ENCODE measurements around the gene C11orf24. TPM values are rescaled to one million over a fixed set of nuclear protein-coding genes. Genes with fewer than 3 reads are reported as not detected.
A peak's percentile ranks its signal among the peaks of the same experiment; 100 is the strongest.

The C11orf24 gene
- polyA plus RNA-seq, 3 donors: 9.5 to 21.8 (median 12.6) TPM

DNA sequence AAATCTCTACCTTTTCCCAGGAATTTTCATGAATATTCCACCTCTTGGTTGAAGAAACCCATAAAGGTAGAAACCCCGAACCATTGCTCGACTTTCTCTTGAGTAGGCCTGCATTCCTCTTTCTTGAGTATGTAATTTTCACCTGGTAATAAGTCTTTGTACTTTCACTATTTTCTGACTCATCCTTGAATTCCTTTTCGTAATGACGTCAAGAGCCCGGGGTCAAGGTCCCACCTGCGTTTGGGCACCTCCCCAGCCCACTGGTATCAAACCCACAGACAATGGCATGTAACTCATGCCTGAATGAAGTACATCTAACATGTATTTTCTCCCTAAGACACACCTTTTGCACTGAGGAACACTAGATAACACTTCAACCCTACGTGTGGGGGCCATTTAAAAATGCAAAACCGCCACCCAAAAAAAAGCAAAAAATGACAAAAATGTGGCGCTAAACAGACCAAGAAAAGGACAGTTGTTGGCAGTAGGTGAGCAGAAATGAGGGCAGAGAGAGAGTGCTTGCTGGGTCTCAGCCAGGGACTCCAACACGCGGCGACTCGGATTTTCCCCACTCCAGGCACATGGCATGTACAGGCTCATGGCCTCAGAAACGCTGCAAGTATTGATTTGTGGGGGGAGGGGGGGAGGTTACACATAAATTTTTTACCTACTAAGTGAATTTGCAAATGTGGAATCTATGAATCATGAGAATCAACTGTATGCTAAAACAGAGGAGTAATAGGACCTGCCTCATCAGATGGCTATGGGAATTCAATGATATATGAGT, 4.1 kb upstream of the C11orf24 start:
- no peaks in the 10 kb centered on the region for H3K36me3 Mint-ChIP-seq
- Histone ChIP-seq H3K9ac (ENCODE audit: insufficient read depth, low read length, poor library complexity, severe bottlenecking) (no peak overlapping the region), H3K4me2 (replicated peaks; ENCODE audit: extremely low read depth, low read length, poor library complexity, severe bottlenecking) (no peak overlapping the region), H3K27me3 (ENCODE audit: control insufficient read depth in 2 of 2, insufficient read depth in 2 of 2, low read length in 2 of 2) (no peaks in the 10 kb centered on the region), H3K4me3 (replicated peaks in 1 of 3; ENCODE audit: low read depth in 2 of 3, low read length in 3 of 3) (no peak overlapping the region), H2AFZ (ENCODE audit: insufficient read depth, low read depth, low read length, poor library complexity, severe bottlenecking) (no peak overlapping the region), H3K36me3 (replicated peaks in 1 of 2; ENCODE audit: control insufficient read depth in 1 of 2, insufficient read depth in 2 of 2, low read length in 2 of 2) (no peaks in the 10 kb centered on the region), H3K79me2 (ENCODE audit: insufficient read depth, low read length) (peaks cover 14% of the 10 kb centered on the region), H3K9me3 (replicated peaks in 1 of 2; ENCODE audit: control insufficient read depth in 1 of 2, insufficient read depth in 1 of 2, low read length in 2 of 2) (no peaks in the 10 kb centered on the region), H4K20me1 (ENCODE audit: insufficient read depth, low read length) (no peaks in the 10 kb centered on the region), H3K4me1 (ENCODE audit: control insufficient read depth in 1 of 2, insufficient read depth in 2 of 2, low read length in 2 of 2) (peaks cover 27 to 35% of the 10 kb centered on the region in 2 donors), H3K27ac (ENCODE audit: low read depth in 1 of 2, low read length in 2 of 2) (no peak overlapping the region)
- 96% methylated on average over 5 of the region's 14 CpGs for WGBS (ENCODE audit: insufficient coverage)
- no peak overlapping the region for H3K27ac Mint-ChIP-seq
- intact Hi-C loops (cut with micrococcal nuclease): no loop called here
- DNase-seq: no peak
- H3K4me3 Mint-ChIP-seq: peak overlapping the region in 1 of 2 donors; percentile 46
- H3K27me3 Mint-ChIP-seq (ENCODE audit: low read depth in 3 of 3): peaks cover 0 to 7% (median 0%) of the 10 kb centered on the region in 3 donors
- H3K9me3 Mint-ChIP-seq: peaks cover 0 to 1% (median 0%) of the 10 kb centered on the region in 7 donors
- TF ChIP-seq, protein P1, sequence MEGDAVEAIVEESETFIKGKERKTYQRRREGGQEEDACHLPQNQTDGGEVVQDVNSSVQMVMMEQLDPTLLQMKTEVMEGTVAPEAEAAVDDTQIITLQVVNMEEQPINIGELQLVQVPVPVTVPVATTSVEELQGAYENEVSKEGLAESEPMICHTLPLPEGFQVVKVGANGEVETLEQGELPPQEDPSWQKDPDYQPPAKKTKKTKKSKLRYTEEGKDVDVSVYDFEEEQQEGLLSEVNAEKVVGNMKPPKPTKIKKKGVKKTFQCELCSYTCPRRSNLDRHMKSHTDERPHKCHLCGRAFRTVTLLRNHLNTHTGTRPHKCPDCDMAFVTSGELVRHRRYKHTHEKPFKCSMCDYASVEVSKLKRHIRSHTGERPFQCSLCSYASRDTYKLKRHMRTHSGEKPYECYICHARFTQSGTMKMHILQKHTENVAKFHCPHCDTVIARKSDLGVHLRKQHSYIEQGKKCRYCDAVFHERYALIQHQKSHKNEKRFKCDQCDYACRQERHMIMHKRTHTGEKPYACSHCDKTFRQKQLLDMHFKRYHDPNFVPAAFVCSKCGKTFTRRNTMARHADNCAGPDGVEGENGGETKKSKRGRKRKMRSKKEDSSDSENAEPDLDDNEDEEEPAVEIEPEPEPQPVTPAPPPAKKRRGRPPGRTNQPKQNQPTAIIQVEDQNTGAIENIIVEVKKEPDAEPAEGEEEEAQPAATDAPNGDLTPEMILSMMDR (IDR thresholded peaks at IDR 0.05): no peak
- H3K4me1 Mint-ChIP-seq: peaks cover 24% of the 10 kb centered on the region

DNA sequence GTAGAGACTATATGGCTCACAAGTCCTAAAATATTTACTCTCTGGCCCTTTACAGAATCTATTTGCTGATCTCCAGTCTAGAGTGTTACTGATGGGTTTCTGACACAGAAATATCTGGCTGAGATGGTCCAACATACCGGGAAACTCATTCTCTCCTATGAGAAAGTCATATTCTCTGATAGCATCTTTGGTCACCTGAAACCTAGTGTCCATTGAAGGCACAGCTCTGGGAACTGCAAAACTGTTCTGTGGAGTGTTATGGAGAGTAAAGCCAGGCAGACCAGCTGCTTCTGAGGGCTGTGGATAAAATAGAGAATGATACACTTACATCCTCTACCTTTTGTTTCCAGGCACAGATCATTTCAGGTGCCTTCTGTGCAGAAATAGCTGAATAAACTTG, 2.5 kb upstream of the C11orf24 start:
- H3K27ac ChIP-seq (ENCODE audit: low read depth in 1 of 2, low read length in 2 of 2): no peak overlapping the region
- no peaks in the 10 kb centered on the region for H3K36me3 ChIP-seq (replicated peaks in 1 of 2; ENCODE audit: control insufficient read depth in 1 of 2, insufficient read depth in 2 of 2, low read length in 2 of 2)
- Mint-ChIP-seq H3K4me1 (peaks cover 38% of the 10 kb centered on the region), H3K27me3 (ENCODE audit: low read depth in 3 of 3) (peaks cover 0 to 7% (median 0%) of the 10 kb centered on the region in 3 donors), H3K9me3 (peaks cover 0 to 1% (median 0%) of the 10 kb centered on the region in 7 donors), H3K4me3 (no peak overlapping the region), H3K27ac (peak overlapping the region in 3 of 7 donors; percentile 21 to 95 (median 25)), H3K36me3 (peaks cover 0 to 3% of the 10 kb centered on the region in 2 donors)
- TF ChIP-seq, protein P1 (IDR thresholded peaks at IDR 0.05): no peak
- peaks cover 39 to 50% of the 10 kb centered on the region in 2 donors for H3K4me1 ChIP-seq (ENCODE audit: control insufficient read depth in 1 of 2, insufficient read depth in 2 of 2, low read length in 2 of 2)
- H3K4me3 ChIP-seq (replicated peaks in 1 of 3; ENCODE audit: low read depth in 2 of 3, low read length in 3 of 3): no peak overlapping the region
- H4K20me1 ChIP-seq (ENCODE audit: insufficient read depth, low read length): no peaks in the 10 kb centered on the region
- H3K9me3 ChIP-seq (replicated peaks in 1 of 2; ENCODE audit: control insufficient read depth in 1 of 2, insufficient read depth in 1 of 2, low read length in 2 of 2): no peaks in the 10 kb centered on the region
- intact Hi-C loops (cut with micrococcal nuclease): loop anchor here in 1 of 2 donors (5.0 kb wide), 2 partner anchors 62 to 237 kb away; partner anchors contain the start of genes KMT5B and TCIRG1
- H3K27me3 ChIP-seq (ENCODE audit: control insufficient read depth in 2 of 2, insufficient read depth in 2 of 2, low read length in 2 of 2): no peaks in the 10 kb centered on the region
- no CpG with 5 or more reads among the region's 1 CpG for WGBS (ENCODE audit: insufficient coverage)
- DNase-seq: no peak
- H3K9ac ChIP-seq (ENCODE audit: insufficient read depth, low read length, poor library complexity, severe bottlenecking): no peak overlapping the region
- peaks cover 30% of the 10 kb centered on the region for H3K79me2 ChIP-seq (ENCODE audit: insufficient read depth, low read length)
- H3K4me2 ChIP-seq (replicated peaks; ENCODE audit: extremely low read depth, low read length, poor library complexity, severe bottlenecking): no peak overlapping the region
- no peak overlapping the region for H2AFZ ChIP-seq (ENCODE audit: insufficient read depth, low read depth, low read length, poor library complexity, severe bottlenecking)

All from CD14-positive monocyte (primary cell).